Esophagus muscularis mucosa (tissue), 4 donors: ENCODE data around the gene PLPP4. TPM values are rescaled to one million over a fixed set of nuclear protein-coding genes. Genes with fewer than 3 reads are reported as not detected.

Source experiments
- DNase-seq: peaks from one replicate; pipeline ENCODE4 v3.0.0-alpha.2; 2017; ENCODE audit errors: extremely low spot score
- H3K27ac ChIP-seq, 4 donors: fragments of 200-600 bp; sonication (generic); replicated peaks in 1 of 4; 1 replicate in 3 of 4; 2 replicates in 1 of 4; pipeline ENCODE4 v1.5.1; 2016 to 2019; ENCODE audit warnings: mild to moderate bottlenecking in 1 of 4
- H3K27me3 ChIP-seq, 4 donors: fragments of 200-600 bp; sonication (generic); one replicate each; pipeline versions ENCODE4 v1.5.1 to v1.6.0; 2016 to 2019
- H3K36me3 ChIP-seq, 4 donors: fragments of 200-600 bp; sonication (generic); one replicate each; pipeline ENCODE4 v1.5.1; 2016 to 2019
- H3K4me1 ChIP-seq, 4 donors: fragments of 200-600 bp; sonication (generic); one replicate each; pipeline ENCODE4 v1.5.1; 2016 to 2019
- H3K4me3 ChIP-seq, 4 donors: fragments of 200-600 bp; sonication (generic); 1 replicate in 2 of 4; 2 replicates in 2 of 4; pipeline ENCODE4 v1.5.1; 2016 to 2019; ENCODE audit warnings: mild to moderate bottlenecking in 4 of 4, moderate library complexity in 1 of 4
- H3K9me3 ChIP-seq, 4 donors: fragments of 200-600 bp; sonication (generic); 1 replicate in 3 of 4; 2 replicates in 1 of 4; pipeline ENCODE4 v1.5.1; 2016 to 2019
- CTCF ChIP-seq, 3 experiments: fragments of 200-600 bp in 2 of 3; fragments of 450-650 bp in 1 of 3; sonication (generic) in 2 of 3; IDR thresholded peaks; one replicate each; pipeline ENCODE4 v1.5.1; 2017 to 2019; ENCODE audit warnings: antibody characterized with exemption in 3 of 3, mild to moderate bottlenecking in 2 of 3, moderate library complexity in 1 of 3
- EP300 ChIP-seq: sonication (generic); formaldehyde crosslinking; IDR thresholded peaks from one replicate; pipeline ENCODE4 v1.6.1; 2017; ENCODE audit warnings: antibody characterized with exemption
- POLR2A ChIP-seq: fragments of 450-650 bp; IDR thresholded peaks from one replicate; pipeline ENCODE4 v1.6.1; 2017; ENCODE audit warnings: antibody characterized with exemption, moderate library complexity, mild to moderate bottlenecking, low read depth
- POLR2AphosphoS5 ChIP-seq, 2 donors: sonication (generic); formaldehyde crosslinking; IDR thresholded peaks; one replicate each; pipeline ENCODE4 v1.6.1; 2017; ENCODE audit warnings: antibody characterized with exemption in 2 of 2
- WGBS: methylation state at CpG from one replicate; pipeline ENCODE4 v1.1.5; 2018; 5-methylcytosine and 5-hydroxymethylcytosine counted together
- intact Hi-C: fragments of 100-400 bp; cut with DNase I; formaldehyde crosslinking; loops from one replicate; pipeline ENCODE4 v1.15.1; 2023
- total RNA-seq, 4 donors: library from RNA; depleted of rRNA; stranded (reverse); fragments of >200 nt; gene quantifications; one replicate each; pipeline versions ENCODE4 v1.1.0 to v1.2.1, GENCODE V29; 2016

The PLPP4 gene
- total RNA-seq, 4 donors from 2014 or later = 0.84 to 2.1 (median 1.3) TPM

DNA sequence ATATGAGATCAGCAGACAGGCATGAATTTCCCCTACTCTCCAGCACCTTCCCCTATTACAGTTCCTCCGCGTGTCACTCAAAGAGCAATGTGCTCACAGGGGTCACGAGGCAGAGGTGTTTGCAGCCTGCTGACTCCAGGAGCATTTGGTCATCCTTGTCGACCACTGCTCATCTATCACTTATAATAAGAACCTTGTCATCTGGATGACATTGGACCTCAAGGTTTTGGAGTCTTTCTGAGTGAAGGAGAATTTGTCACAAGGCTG is 32.9 kb upstream of the PLPP4 start:
- Histone ChIP-seq H3K4me3 (no peak overlapping the region), H3K9me3 (peaks cover 0 to 7% (median 3%) of the 10 kb centered on the region in 4 donors), H3K27ac (no peak overlapping the region), H3K27me3 (no peaks in the 10 kb centered on the region), H3K4me1 (no peaks in the 10 kb centered on the region), H3K36me3 (no peaks in the 10 kb centered on the region)
- WGBS = 82% methylated on average over 4 of the region's 4 CpGs
- intact Hi-C loops = loop anchor here (10.0 kb wide), 1 partner anchor 311 kb away; no protein-coding TSS in a partner anchor
- no peak for DNase-seq
- no peak for TF ChIP-seq EP300
- TF ChIP-seq POLR2AphosphoS5 (IDR thresholded peaks at IDR 0.05) = no peak
- no peak for TF ChIP-seq CTCF (IDR thresholded peaks at IDR 0.05)

DNA sequence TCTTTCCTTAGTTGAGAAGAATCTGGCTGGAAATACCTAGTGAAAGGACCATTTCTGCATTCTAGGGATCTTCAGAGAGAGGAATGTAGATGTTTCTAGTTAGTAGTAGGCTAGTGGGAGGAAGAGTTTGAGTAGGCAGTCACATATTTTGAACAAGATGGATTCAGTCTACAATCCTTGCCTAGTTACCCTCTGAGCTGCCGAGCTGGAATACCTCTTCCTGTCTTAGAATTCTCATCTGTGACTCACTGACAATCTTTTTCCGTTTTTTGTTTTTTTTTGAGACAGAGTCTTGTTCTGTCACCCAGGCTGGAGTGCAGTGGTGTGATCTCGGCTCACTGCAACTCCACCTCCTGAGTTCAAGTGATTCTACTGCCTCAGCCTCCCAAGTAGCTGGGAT is 30.7 kb upstream of the PLPP4 start:
- H3K36me3 ChIP-seq = no peaks in the 10 kb centered on the region
- intact Hi-C loops = loop anchor here (10.0 kb wide), 1 partner anchor 308 kb away; no protein-coding TSS in a partner anchor
- H3K9me3 ChIP-seq = peaks cover 0 to 7% (median 3%) of the 10 kb centered on the region in 4 donors
- DNase-seq = no peak
- 83% methylated on average over 3 of the region's 3 CpGs for WGBS
- H3K27ac ChIP-seq = no peak overlapping the region
- TF ChIP-seq CTCF (IDR thresholded peaks at IDR 0.05) (no peak), EP300 (no peak), POLR2AphosphoS5 (IDR thresholded peaks at IDR 0.05) (no peak), POLR2A (no peak)
- H3K4me3 ChIP-seq = no peak overlapping the region
- peaks cover 0 to 7% (median 0%) of the 10 kb centered on the region in 4 donors for H3K27me3 ChIP-seq
- H3K4me1 ChIP-seq = no peaks in the 10 kb centered on the region

DNA sequence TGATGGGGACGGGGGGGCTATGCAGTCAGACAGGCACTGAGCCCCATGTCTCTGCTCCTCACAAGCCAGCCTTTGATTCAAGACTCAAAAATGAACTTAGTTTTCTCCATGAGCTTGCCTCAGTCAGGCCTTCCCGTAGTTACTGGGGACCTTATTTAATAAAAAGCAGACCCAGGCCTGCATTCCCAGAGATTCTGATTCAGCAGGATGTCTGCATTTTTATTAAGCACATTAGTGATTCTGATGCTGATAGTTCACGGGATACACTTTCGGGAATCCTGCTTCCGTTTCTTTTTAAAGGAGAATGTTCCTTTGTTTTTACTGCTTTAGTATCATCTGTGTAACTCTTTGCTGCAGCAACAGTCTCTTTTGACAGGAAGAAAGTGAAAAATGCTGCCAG is 28.3 kb upstream of the PLPP4 start:
- TF ChIP-seq CTCF (IDR thresholded peaks at IDR 0.05) (no peak), POLR2A (no peak), POLR2AphosphoS5 (IDR thresholded peaks at IDR 0.05) (no peak), EP300 (no peak)
- no peak for DNase-seq
- peaks cover 0 to 20% (median 0%) of the 10 kb centered on the region in 4 donors for H3K27me3 ChIP-seq
- no peaks in the 10 kb centered on the region for H3K4me1 ChIP-seq
- H3K9me3 ChIP-seq = peaks cover 0 to 7% (median 3%) of the 10 kb centered on the region in 4 donors
- no peak overlapping the region for H3K27ac ChIP-seq
- no peaks in the 10 kb centered on the region for H3K36me3 ChIP-seq
- H3K4me3 ChIP-seq = no peak overlapping the region
- intact Hi-C loops = loop anchor here (10.0 kb wide), 1 partner anchor 306 kb away; no protein-coding TSS in a partner anchor
- WGBS = 49% methylated on average over 5 of the region's 5 CpGs

DNA sequence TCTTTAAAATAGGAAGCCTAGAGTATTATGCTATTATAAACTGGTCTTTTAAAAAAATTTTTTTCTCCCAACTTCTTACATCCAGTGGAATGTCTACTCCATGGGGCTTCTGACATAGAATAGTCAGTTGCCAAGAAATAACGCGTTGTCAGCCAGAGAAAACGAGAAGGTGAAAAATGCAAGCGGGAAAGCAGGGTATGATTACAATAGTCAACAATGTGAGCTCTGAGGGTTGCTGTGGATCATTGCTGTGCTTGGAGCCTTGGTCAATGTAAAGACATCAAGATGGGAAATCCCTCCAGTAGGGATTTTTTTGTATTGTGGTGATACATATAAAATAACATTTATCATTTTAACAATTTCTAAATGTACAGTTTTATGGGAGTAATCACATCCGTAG is 27.6 kb upstream of the PLPP4 start:
- H3K9me3 ChIP-seq = peaks cover 0 to 7% (median 3%) of the 10 kb centered on the region in 4 donors
- TF ChIP-seq EP300 (no peak), POLR2A (no peak), POLR2AphosphoS5 (IDR thresholded peaks at IDR 0.05) (no peak), CTCF (IDR thresholded peaks at IDR 0.05) (no peak)
- no peak for DNase-seq
- WGBS = 68% methylated on average over 5 of the region's 5 CpGs
- no peak overlapping the region for H3K27ac ChIP-seq
- no peaks in the 10 kb centered on the region for H3K36me3 ChIP-seq
- H3K4me1 ChIP-seq = no peaks in the 10 kb centered on the region
- no peak overlapping the region for H3K4me3 ChIP-seq
- H3K27me3 ChIP-seq = peaks cover 0 to 25% (median 0%) of the 10 kb centered on the region in 4 donors
- intact Hi-C loops = loop anchor here (10.0 kb wide), 1 partner anchor 305 kb away; no protein-coding TSS in a partner anchor

- Histone ChIP-seq H3K9me3 (no peaks in the 10 kb centered on the region), H3K27ac (no peak overlapping the region), H3K27me3 (peaks cover 0 to 25% (median 0%) of the 10 kb centered on the region in 4 donors), H3K36me3 (no peaks in the 10 kb centered on the region), H3K4me1 (no peaks in the 10 kb centered on the region), H3K4me3 (no peak overlapping the region)
- WGBS = 66% methylated on average over 8 of the region's 8 CpGs
- TF ChIP-seq CTCF (IDR thresholded peaks at IDR 0.05) (no peak), POLR2AphosphoS5 (IDR thresholded peaks at IDR 0.05) (no peak), POLR2A (no peak), EP300 (no peak)
- no peak for DNase-seq
- intact Hi-C loops = no loop called here
Observed at GRCh38 chr10:120431251-120431651, 25.8 kb upstream of the PLPP4 start.
